H9 (cell line): ENCODE results near the gene MAPKAPK2. TPM values are rescaled to one million over a fixed set of nuclear protein-coding genes. Genes with fewer than 3 reads are reported as not detected.
"Not testable (repeated sequence)": the region's sequence is repeated elsewhere in the genome, so short reads cannot be mapped to it uniquely, and the experiment has no call there.

Source experiments
- DNase-seq: peaks from one replicate; pipeline ENCODE4 v3.0.0-alpha.2; 2017
- H2AFZ ChIP-seq: one replicate; pipeline ENCODE4 v1.6.1; 2013; ENCODE audit warnings: mild to moderate bottlenecking, low read length, control low read depth, moderate library complexity
- H2AK5ac ChIP-seq: 2 replicates; pipeline ENCODE4 v1.6.1; 2013; ENCODE audit warnings: low read length, control low read depth, mixed read lengths; ENCODE audit not compliant: insufficient read length
- H2BK120ac ChIP-seq: one replicate; pipeline ENCODE4 v1.6.1; 2013; ENCODE audit warnings: low read depth, mild to moderate bottlenecking, low read length, control low read depth, inconsistent platforms; ENCODE audit not compliant: poor library complexity, severe bottlenecking
- H2BK12ac ChIP-seq: 2 replicates; pipeline ENCODE4 v1.6.1; 2013; ENCODE audit warnings: low read length, control low read depth, mixed read lengths, low read depth; ENCODE audit not compliant: insufficient read length
- H2BK15ac ChIP-seq: 2 replicates; pipeline ENCODE4 v1.6.1; 2013; ENCODE audit warnings: low read depth, low read length, control low read depth
- H2BK20ac ChIP-seq: one replicate; pipeline ENCODE4 v1.6.1; 2013; ENCODE audit warnings: low read depth, mild to moderate bottlenecking, low read length, control low read depth, inconsistent platforms; ENCODE audit not compliant: poor library complexity, severe bottlenecking
- H2BK5ac ChIP-seq: 2 replicates; pipeline ENCODE4 v1.6.1; 2013; ENCODE audit warnings: low read length, control low read depth, mixed read lengths; ENCODE audit not compliant: insufficient read length
- H3K14ac ChIP-seq: 2 replicates; pipeline ENCODE4 v1.6.1; 2013; ENCODE audit warnings: low read length, control low read depth; ENCODE audit not compliant: insufficient read depth
- H3K18ac ChIP-seq: 2 replicates; pipeline ENCODE4 v1.6.1; 2013; ENCODE audit warnings: low read depth, mild to moderate bottlenecking, mixed read lengths, low read length, control low read depth; ENCODE audit not compliant: insufficient read length
- H3K23ac ChIP-seq: 2 replicates; pipeline ENCODE4 v1.6.1; 2013; ENCODE audit warnings: low read length, control low read depth, mixed read lengths, low read depth; ENCODE audit not compliant: insufficient read length
- H3K23me2 ChIP-seq: 2 replicates; pipeline ENCODE4 v1.6.1; 2013; ENCODE audit warnings: low read depth, mild to moderate bottlenecking, mixed read lengths, low read length, control low read depth; ENCODE audit not compliant: insufficient read length, poor library complexity, severe bottlenecking
- H3K27ac ChIP-seq: 2 replicates; pipeline ENCODE4 v1.5.1; 2013; ENCODE audit warnings: low read length, control low read depth, mixed read lengths, low read depth; ENCODE audit not compliant: insufficient read length
- H3K27me3 ChIP-seq: 2 replicates; pipeline ENCODE4 v1.6.1; 2013; ENCODE audit warnings: low read length, control low read depth, inconsistent platforms; ENCODE audit not compliant: insufficient read depth
- H3K4ac ChIP-seq: 2 replicates; pipeline ENCODE4 v1.6.1; 2013; ENCODE audit warnings: low read depth, mild to moderate bottlenecking, control low read depth, inconsistent platforms, low read length, moderate library complexity
- H3K4me1 ChIP-seq: 2 replicates; pipeline ENCODE4 v1.6.1; 2013; ENCODE audit warnings: low read length, control low read depth, inconsistent platforms; ENCODE audit not compliant: insufficient read depth
- H3K4me2 ChIP-seq: 2 replicates; pipeline ENCODE4 v1.6.1; 2013; ENCODE audit warnings: low read length, control low read depth, mixed read lengths; ENCODE audit not compliant: insufficient read length, insufficient read depth
- H3K56ac ChIP-seq: 2 replicates; pipeline ENCODE4 v1.6.1; 2013; ENCODE audit warnings: low read depth, mild to moderate bottlenecking, mixed read lengths, low read length, control low read depth; ENCODE audit not compliant: insufficient read length
- H3K79me1 ChIP-seq: 2 replicates; pipeline ENCODE4 v1.6.1; 2013; ENCODE audit warnings: low read depth, mild to moderate bottlenecking, moderate library complexity, low read length, control low read depth, inconsistent platforms; ENCODE audit not compliant: insufficient read depth, poor library complexity, severe bottlenecking
- H3K79me2 ChIP-seq: 2 replicates; pipeline ENCODE4 v1.6.1; 2013; ENCODE audit warnings: low read length, control low read depth, inconsistent platforms; ENCODE audit not compliant: insufficient read depth
- H3K9ac ChIP-seq: 2 replicates; pipeline ENCODE4 v1.6.1; 2013; ENCODE audit warnings: low read length, control low read depth, mixed read lengths; ENCODE audit not compliant: insufficient read length; ENCODE audit errors: extremely low read depth
- H3K9me3 ChIP-seq: one replicate; pipeline ENCODE4 v1.6.1; 2013; ENCODE audit warnings: low read depth, low read length, inconsistent platforms; ENCODE audit not compliant: control insufficient read depth
- H3T11ph ChIP-seq: one replicate; pipeline ENCODE4 v1.6.1; 2013; ENCODE audit warnings: mild to moderate bottlenecking, low read length, control low read depth, inconsistent platforms
- H4K20me1 ChIP-seq: one replicate; pipeline ENCODE4 v1.6.1; 2013; ENCODE audit not compliant: control insufficient read depth, insufficient read length, insufficient read depth
- H4K5ac ChIP-seq: 2 replicates; pipeline ENCODE4 v1.6.1; 2013; ENCODE audit warnings: low read depth, mild to moderate bottlenecking, mixed read lengths, low read length, control low read depth; ENCODE audit not compliant: insufficient read length
- H4K8ac ChIP-seq: replicated peaks from 2 replicates; pipeline ENCODE4 v1.6.1; 2013; ENCODE audit warnings: low read length, control low read depth, mixed read lengths, low read depth; ENCODE audit not compliant: insufficient read length
- H4K91ac ChIP-seq: 2 replicates; pipeline ENCODE4 v1.6.1; 2013; ENCODE audit warnings: low read depth, mild to moderate bottlenecking, moderate library complexity, mixed read lengths, low read length, control low read depth; ENCODE audit not compliant: insufficient read length
- H3K27ac Mint-ChIP-seq, 3 experiments: 2 replicates in 2 of 3; 3 replicates in 1 of 3; pipeline ENCODE4 v1.8.0; 2020 to 2021; ENCODE audit warnings: mixed read lengths in 3 of 3, mild to moderate bottlenecking in 1 of 3, moderate library complexity in 1 of 3
- H3K27me3 Mint-ChIP-seq: 2 replicates; pipeline ENCODE4 v1.8.0; 2021; ENCODE audit warnings: low read depth, mild to moderate bottlenecking, moderate library complexity, mixed read lengths
- H3K36me3 Mint-ChIP-seq, 3 experiments: 2 replicates in 2 of 3; 3 replicates in 1 of 3; pipeline ENCODE4 v1.8.0; 2020 to 2021; ENCODE audit warnings: low read depth in 3 of 3, mixed read lengths in 3 of 3; ENCODE audit not compliant: insufficient read depth in 1 of 3
- H3K4me1 Mint-ChIP-seq, 2 experiments: 2 replicates each; pipeline ENCODE4 v1.8.0; 2020; ENCODE audit warnings: mixed read lengths in 2 of 2
- H3K4me3 Mint-ChIP-seq, 2 experiments: 2 replicates in 1 of 2; 3 replicates in 1 of 2; pipeline ENCODE4 v1.8.0; 2020 to 2021; ENCODE audit warnings: mild to moderate bottlenecking in 2 of 2, mixed read lengths in 2 of 2, moderate library complexity in 1 of 2
- H3K9me3 Mint-ChIP-seq, 2 experiments: 2 replicates in 1 of 2; 3 replicates in 1 of 2; pipeline ENCODE4 v1.8.0; 2020; ENCODE audit warnings: mild to moderate bottlenecking in 2 of 2, mixed read lengths in 2 of 2, moderate library complexity in 1 of 2
- WGBS: extraction: QIAGEN DNeasy Blood & Tissue Kit; methylation state at CpG from one replicate; pipeline ENCODE4 v1.1.7; 2013; ENCODE audit warnings: missing lambda C conversion rate, low lambda C conversion rate, mixed read lengths; ENCODE audit not compliant: insufficient read length; ENCODE audit errors: extremely low coverage; 5-methylcytosine and 5-hydroxymethylcytosine counted together
- total RNA-seq: library from RNA; stranded (reverse); gene quantifications from 2 replicates; pipeline ENCODE4 v1.2.1, GENCODE V29; 2021

The MAPKAPK2 gene
- total RNA-seq, 1 experiment from 2014 or later, result 50.1 TPM

DNA sequence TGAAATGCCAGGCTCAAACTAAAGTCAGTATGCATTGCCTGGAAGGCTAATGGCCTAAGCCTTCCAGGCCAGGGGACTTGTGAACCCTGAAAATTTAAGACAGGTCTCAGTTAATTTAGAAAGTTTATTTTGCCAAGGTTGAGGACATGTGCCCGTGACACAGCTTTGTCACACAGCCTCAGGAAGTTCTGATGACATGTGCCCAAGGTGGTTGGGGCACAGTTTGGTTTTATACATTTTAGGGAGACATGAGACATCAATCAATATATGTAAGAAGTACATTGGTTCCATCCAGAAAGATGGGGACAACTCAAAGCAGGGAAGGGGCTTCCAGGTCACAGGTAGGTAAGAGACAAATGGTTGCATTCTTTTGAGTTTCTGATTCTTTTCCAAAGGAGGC, 81.1 kb downstream of the MAPKAPK2 start:
- H2BK20ac ChIP-seq, DNase-seq, H3K27ac ChIP-seq, H3K4me2 ChIP-seq, H3K9ac ChIP-seq, H3K23me2 ChIP-seq, H2BK12ac ChIP-seq, H2BK15ac ChIP-seq, H3K18ac ChIP-seq, H2BK5ac ChIP-seq, H4K20me1 ChIP-seq, H3K79me1 ChIP-seq, H3K9me3 ChIP-seq, H3K4ac ChIP-seq, H4K91ac ChIP-seq, H2BK120ac ChIP-seq, H4K8ac ChIP-seq, H3K9me3 Mint-ChIP-seq, H3K14ac ChIP-seq, H3K79me2 ChIP-seq, H3K27me3 ChIP-seq, H3K23ac ChIP-seq, H3T11ph ChIP-seq, H3K27ac Mint-ChIP-seq, H3K4me3 Mint-ChIP-seq, H3K36me3 Mint-ChIP-seq, H3K56ac ChIP-seq, H2AK5ac ChIP-seq, H3K4me1 ChIP-seq, H4K5ac ChIP-seq, H2AFZ ChIP-seq: not testable (repeated sequence)
- Mint-ChIP-seq H3K4me1 (peaks cover 25 to 29% of the 10 kb centered on the region in 2 experiments), H3K27me3 (peaks cover 11% of the 10 kb centered on the region)
- no CpG with 5 or more reads among the region's 1 CpG for WGBS
